ENCODE measurements around the gene EVI5.

The EVI5 gene

DNA sequence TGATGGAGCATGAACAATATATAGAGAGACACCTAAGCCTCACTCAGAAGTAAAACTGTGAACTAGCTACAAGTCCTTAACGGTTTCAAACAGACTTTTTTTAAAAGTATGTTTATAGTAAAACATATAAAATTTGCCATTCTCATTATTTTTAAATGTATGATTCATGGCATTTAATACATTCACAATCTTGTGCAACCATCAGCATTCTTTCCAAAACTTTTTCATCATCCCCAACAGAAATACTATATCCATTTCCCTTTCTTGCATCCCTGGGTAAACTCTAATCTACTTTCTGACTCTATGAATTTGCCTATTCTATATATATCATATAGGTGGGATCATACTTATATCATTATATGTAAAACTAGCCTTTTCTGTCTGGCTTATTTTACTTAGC is 25.5 kb downstream of the EVI5 start:
- Histone ChIP-seq H3K4me1 (ENCODE audit: insufficient read depth, poor library complexity, severe bottlenecking) (peaks cover 11% of the 10 kb centered on the region), H3K27ac (ENCODE audit: poor library complexity, severe bottlenecking) (no peak overlapping the region), H3K4me3 (ENCODE audit: severe bottlenecking) (no peak overlapping the region), H3K9me3 (ENCODE audit: severe bottlenecking) (no peaks in the 10 kb centered on the region), H3K27me3 (ENCODE audit: insufficient read depth, poor library complexity, severe bottlenecking) (no peaks in the 10 kb centered on the region), H3K36me3 (ENCODE audit: low read depth) (no peaks in the 10 kb centered on the region)
- no peak for DNase-seq (ENCODE audit: low spot score)
- TF ChIP-seq, protein P1, sequence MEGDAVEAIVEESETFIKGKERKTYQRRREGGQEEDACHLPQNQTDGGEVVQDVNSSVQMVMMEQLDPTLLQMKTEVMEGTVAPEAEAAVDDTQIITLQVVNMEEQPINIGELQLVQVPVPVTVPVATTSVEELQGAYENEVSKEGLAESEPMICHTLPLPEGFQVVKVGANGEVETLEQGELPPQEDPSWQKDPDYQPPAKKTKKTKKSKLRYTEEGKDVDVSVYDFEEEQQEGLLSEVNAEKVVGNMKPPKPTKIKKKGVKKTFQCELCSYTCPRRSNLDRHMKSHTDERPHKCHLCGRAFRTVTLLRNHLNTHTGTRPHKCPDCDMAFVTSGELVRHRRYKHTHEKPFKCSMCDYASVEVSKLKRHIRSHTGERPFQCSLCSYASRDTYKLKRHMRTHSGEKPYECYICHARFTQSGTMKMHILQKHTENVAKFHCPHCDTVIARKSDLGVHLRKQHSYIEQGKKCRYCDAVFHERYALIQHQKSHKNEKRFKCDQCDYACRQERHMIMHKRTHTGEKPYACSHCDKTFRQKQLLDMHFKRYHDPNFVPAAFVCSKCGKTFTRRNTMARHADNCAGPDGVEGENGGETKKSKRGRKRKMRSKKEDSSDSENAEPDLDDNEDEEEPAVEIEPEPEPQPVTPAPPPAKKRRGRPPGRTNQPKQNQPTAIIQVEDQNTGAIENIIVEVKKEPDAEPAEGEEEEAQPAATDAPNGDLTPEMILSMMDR (IDR thresholded peaks at IDR 0.05; ENCODE audit: poor library complexity, severe bottlenecking): no peak
- ATAC-seq (ENCODE audit: low read depth): no peak

DNA sequence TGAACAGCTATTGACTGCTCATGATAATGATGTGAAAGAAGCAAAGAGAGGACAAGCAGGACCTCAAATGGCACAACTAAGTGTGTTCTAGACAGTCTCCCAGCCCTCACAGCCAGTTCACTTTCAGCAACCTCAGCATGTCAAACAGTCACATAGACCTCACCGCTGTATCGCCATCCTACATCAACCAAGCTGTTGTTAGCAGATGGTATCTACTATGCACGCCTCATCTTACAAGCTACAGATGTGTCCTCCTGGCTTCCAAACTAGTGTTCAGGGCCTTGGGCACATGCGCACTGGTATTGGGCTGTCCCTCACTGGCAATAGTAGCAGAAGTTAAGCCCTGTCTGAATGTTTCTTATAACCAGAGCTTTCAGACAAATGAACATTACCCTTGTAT is 28.4 kb downstream of the EVI5 start:
- TF ChIP-seq, protein P1 (IDR thresholded peaks at IDR 0.05; ENCODE audit: poor library complexity, severe bottlenecking): no peak
- Histone ChIP-seq H3K27me3 (ENCODE audit: insufficient read depth, poor library complexity, severe bottlenecking) (no peaks in the 10 kb centered on the region), H3K27ac (ENCODE audit: poor library complexity, severe bottlenecking) (no peak overlapping the region), H3K4me1 (ENCODE audit: insufficient read depth, poor library complexity, severe bottlenecking) (peaks cover 15% of the 10 kb centered on the region), H3K4me3 (ENCODE audit: severe bottlenecking) (no peak overlapping the region), H3K9me3 (ENCODE audit: severe bottlenecking) (no peaks in the 10 kb centered on the region), H3K36me3 (ENCODE audit: low read depth) (no peaks in the 10 kb centered on the region)
- DNase-seq (ENCODE audit: low spot score) (no peak), ATAC-seq (ENCODE audit: low read depth) (no peak)

DNA sequence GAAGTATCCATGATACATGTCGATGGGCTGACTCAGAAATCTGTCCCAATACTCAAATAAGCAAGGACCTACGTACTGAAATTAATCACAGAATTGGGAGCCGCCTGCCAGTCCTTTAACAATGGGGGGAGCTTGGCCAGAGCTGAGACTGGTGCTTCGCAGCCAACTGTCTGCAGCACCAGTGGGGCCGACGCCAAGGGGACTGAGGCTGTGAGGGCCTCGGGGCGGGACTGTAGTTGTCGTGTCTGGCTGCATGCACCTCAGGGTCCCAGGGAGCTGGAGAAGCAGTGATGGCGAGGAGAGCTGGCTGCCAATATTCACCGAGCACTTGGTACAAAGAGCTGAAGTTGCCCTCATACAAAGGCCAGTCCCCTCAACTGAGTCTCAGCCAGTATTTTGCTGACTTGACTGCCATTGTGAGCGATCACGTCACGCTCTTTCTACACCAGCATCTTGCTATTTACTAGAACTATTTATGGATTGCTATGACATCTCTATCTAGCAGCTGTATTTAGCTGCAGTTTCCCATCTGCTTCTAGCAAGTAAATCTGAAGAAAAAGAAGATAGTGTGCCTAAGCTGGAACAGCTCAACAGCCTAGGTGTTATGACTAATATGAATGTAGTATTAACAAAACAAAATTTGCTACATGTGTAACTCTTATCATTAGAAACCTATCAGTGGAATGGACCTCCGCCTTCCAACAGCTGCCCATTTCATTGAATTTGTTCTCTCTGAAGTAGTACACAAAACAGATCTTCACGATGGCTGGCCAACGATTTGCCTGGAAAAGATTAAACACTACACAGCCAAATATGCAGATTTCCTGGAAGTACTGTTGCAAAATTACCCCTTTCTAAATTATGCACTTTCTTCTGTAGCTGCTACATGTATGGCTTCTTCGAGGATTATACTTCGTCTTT is 29.1 kb downstream of the EVI5 start:
- no peak overlapping the region for H3K27ac ChIP-seq (ENCODE audit: poor library complexity, severe bottlenecking)
- ATAC-seq (ENCODE audit: low read depth) (no peak), DNase-seq (ENCODE audit: low spot score) (no peak)
- H3K27me3 ChIP-seq (ENCODE audit: insufficient read depth, poor library complexity, severe bottlenecking): no peaks in the 10 kb centered on the region
- H3K36me3 ChIP-seq (ENCODE audit: low read depth): no peaks in the 10 kb centered on the region
- peaks cover 15% of the 10 kb centered on the region for H3K4me1 ChIP-seq (ENCODE audit: insufficient read depth, poor library complexity, severe bottlenecking)
- TF ChIP-seq, protein P1 (IDR thresholded peaks at IDR 0.05; ENCODE audit: poor library complexity, severe bottlenecking): no peak
- H3K9me3 ChIP-seq (ENCODE audit: severe bottlenecking): no peaks in the 10 kb centered on the region
- H3K4me3 ChIP-seq (ENCODE audit: severe bottlenecking): no peak overlapping the region

DNA sequence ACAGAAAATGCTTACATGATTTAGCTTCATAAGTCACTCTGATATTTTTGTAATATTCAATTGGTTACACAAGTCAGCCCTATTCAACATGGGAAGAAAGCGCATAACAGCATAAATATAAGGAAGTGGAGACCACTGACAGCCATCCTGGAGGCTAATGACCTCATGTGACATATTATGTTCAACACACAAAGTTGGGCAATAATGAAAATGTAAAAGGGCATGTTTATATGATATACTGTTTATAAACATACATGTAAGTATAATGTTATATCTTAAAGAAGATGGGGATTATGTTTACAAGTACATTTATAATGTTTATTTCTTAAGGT is 30.2 kb downstream of the EVI5 start:
- H3K4me3 ChIP-seq (ENCODE audit: severe bottlenecking): no peak overlapping the region
- ATAC-seq (ENCODE audit: low read depth) (no peak), DNase-seq (ENCODE audit: low spot score) (no peak)
- H3K36me3 ChIP-seq (ENCODE audit: low read depth): no peaks in the 10 kb centered on the region
- TF ChIP-seq, protein P1 (IDR thresholded peaks at IDR 0.05; ENCODE audit: poor library complexity, severe bottlenecking): no peak
- H3K27me3 ChIP-seq (ENCODE audit: insufficient read depth, poor library complexity, severe bottlenecking): no peaks in the 10 kb centered on the region
- no peaks in the 10 kb centered on the region for H3K9me3 ChIP-seq (ENCODE audit: severe bottlenecking)
- H3K4me1 ChIP-seq (ENCODE audit: insufficient read depth, poor library complexity, severe bottlenecking): peaks cover 14% of the 10 kb centered on the region
- peak overlapping the region; percentile 9 for H3K27ac ChIP-seq (ENCODE audit: poor library complexity, severe bottlenecking)
